HK-2 (cell line): ENCODE results near the gene ABCD1.
A peak's percentile ranks its signal among the peaks of the same experiment; 100 is the strongest.
"Not testable (repeated sequence)": the region's sequence is repeated elsewhere in the genome, so short reads cannot be mapped to it uniquely, and the experiment has no call there.

ENCODE experiments used
- DNase-seq: peaks from one replicate; pipeline ENCODE4 v3.0.0-alpha.2; 2018; ENCODE audit not compliant: unreplicated experiment

Gene ABCD1

DNA sequence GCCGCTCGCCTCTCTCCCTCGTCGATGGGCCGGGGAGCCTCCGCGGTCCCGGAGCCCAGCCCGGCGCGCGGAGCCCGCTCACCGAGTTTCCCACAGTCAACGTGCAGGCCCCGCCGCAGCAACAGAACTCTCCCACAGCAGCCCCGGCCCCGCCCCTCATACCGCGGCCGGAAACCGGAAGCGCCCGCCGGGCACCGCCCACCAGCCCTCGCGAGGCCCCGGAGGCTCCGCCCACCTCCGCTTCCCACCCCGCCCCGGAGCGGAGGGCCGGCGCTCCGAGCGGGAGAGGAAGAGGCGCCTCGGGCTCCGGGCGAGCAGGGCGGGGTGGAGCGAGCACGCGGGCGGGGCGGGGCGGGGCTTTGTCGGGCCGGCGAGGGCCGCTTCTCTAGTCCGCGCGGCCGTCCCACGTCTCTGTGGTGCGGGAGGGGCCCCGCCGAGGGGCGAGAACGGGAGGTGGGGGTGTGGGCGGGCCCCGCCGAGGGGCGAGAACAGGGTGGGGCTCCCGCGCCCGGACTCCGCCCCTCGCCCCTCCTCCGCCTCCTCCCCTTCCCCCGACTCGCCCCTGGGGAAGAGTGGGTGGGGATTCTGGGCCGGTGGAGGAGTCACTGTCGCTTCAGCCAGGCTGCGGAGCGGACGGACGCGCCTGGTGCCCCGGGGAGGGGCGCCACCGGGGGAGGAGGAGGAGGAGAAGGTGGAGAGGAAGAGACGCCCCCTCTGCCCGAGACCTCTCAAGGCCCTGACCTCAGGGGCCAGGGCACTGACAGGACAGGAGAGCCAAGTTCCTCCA is at the start of gene ABCD1, which contains the start of gene BCAP31:
Gene ABCD1, plus strand, starts transcription at position 605 of the 787 bp plus-strand sequence. CDS start 411 bp downstream, outside the sequence.
Gene BCAP31, minus strand, starts transcription at position 136 of the 787 bp plus-strand sequence. CDS start 1,143 bp downstream, outside the sequence.
- DNase-seq, result peak; percentile 91

DNA sequence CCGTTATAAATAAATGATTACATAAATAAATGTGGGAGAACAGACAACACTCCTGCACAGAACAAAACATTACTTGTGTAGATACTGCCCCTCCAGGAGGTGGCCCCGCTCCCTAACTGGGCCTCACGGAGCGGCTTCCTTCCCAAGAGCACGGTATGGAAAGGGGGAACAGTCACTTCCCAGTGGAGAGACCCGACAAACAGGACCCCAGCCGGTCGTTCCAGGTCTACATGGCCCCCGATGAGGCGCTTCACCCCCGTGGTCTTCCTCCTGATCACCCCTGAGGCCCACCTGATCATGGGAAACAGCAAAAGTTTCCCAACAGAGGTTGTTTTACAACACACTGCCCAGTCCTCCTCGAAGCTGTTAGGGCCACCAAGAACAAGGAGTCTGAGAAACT is 43.5 kb upstream of the ABCD1 start:
- DNase-seq, result no peak

DNA sequence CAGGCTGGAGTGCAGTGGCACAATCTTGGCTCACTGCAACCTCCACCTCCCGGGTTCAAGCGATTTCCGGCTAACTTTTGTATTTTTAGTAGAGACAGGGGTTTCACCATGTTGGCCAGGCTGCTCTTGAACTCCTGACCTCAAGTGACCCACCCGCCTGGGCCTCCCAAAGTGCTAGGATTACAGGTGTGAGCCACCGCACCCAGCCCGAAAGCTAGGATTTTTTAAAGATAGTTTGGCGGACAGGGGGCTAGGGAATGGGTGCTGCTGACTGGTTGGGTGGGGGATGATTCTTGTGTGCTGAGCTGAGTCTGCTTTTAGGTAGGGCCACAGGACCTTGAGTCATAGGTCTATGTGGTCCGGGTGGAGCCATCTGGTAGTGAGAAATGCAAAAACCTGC is 41.2 kb upstream of the ABCD1 start:
- DNase-seq, result not testable (repeated sequence)

DNA sequence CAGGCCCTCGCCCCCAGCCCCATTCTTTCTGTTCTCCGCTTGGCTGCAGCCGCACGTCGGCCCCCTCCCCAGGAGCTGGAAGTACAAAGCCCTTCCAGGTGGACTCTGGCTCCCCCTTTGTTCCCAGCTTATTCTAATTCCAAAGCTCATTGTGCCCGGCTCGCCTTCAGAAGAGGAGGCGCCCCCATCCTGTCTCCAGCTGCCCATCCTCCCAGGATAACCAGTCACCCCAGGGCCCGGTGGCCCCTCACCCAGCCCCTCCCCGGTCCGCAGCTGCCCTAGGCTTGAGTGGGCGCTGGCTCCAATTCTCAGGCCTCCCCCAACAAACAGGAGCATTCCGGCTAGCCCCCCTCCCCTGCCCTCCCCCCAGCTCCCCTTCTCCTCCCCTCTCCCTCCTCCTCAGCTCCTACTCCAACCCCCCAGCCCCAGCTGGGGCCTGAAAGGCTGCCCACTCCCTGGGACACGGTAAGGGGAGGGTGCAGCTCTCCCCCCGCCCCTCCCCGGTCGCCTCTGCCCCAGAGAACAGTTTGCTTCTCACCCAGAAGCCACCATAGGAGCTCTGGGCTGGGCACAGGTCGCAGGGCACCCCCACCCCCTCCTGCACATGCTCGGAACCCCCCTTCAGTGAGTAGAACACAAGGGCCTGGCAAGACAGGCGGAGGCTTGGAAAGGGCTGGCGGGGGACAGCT is 40.0 kb upstream of the ABCD1 start:
- no peak for DNase-seq

DNA sequence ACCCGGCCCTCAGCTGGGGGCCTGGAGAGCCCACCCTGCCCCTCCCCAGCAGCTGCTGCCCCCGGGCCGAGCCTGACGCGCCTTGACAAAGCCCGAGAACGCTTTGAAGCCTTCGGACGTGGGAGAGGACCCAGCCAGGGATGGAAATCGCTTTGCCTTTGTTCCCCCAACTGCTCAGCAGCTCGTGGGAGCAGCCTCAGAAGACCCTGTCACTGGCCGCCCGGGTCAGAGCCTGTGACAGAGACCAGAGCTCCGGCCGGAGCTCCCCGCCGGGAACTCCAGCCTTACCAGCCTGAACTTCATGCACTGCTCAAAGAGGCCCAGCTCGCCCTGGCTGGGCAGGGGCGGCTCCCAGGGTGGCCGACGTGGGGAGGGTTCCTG is 39.5 kb upstream of the ABCD1 start:
- DNase-seq, result no peak

- DNase-seq, result no peak
Measured at GRCh38 chrX:153685751-153686696, 38.6 kb upstream of the ABCD1 start.

GRCh38 chrX:153686711-153687110 is 37.9 kb upstream of the ABCD1 start:
- no peak for DNase-seq

- DNase-seq, result peak; percentile 80
Measured at GRCh38 chrX:153687121-153688039, 37.3 kb upstream of the ABCD1 start, which contains the start of gene SLC6A8. Gene SLC6A8 (plus strand): TSS chrX:153687926. CDS start chrX:153688575, 649 bp downstream.

DNA sequence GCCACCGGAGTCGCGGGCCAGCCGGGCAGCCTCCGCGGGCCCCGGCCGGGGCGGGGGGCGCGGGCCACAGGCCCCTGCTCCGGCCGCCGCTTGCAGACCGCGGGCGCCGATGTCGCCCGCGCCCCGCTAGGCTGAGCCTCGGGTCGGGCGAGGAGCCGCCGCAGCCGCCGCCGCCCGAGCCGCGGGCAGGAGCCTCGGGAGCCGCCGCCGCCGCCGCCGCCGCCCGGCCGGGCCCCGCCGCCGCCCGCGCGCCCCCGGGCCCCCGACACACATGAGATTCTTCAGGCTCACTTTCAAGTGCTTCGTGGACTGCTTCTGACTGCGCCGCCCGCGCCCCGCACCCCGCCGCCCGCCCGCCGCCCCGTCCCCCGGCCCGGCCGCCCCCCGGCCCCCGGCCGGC is 36.6 kb upstream of the ABCD1 start:
- no peak for DNase-seq

GRCh38 chrX:153688506-153688905 is 36.1 kb upstream of the ABCD1 start:
- DNase-seq, result no peak

GRCh38 chrX:153688911-153689590 is 35.6 kb upstream of the ABCD1 start:
- peak; percentile 67 for DNase-seq

- DNase-seq, result peak; percentile 60
Measured at GRCh38 chrX:153689654-153690465, 34.8 kb upstream of the ABCD1 start.

DNA sequence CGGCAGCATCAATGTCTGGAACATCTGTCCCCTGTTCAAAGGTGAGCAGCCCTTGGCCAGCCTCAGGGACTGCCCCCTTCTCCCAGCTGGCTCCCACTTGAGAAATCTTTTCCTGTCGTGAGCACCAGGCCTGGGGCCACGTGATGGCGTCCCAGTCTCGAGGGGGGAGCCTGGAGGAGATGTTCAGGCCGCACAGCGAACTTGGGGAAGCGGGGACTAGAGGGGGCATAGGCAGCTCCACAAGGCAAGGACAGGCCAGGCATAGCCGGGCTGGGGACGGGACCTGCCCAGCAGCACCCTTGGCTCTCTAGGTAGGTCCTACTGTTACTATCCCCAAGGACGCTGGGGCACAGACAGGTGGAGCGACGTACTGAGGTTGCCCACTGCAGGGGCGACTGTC is 34.2 kb upstream of the ABCD1 start:
- DNase-seq, result no peak

DNA sequence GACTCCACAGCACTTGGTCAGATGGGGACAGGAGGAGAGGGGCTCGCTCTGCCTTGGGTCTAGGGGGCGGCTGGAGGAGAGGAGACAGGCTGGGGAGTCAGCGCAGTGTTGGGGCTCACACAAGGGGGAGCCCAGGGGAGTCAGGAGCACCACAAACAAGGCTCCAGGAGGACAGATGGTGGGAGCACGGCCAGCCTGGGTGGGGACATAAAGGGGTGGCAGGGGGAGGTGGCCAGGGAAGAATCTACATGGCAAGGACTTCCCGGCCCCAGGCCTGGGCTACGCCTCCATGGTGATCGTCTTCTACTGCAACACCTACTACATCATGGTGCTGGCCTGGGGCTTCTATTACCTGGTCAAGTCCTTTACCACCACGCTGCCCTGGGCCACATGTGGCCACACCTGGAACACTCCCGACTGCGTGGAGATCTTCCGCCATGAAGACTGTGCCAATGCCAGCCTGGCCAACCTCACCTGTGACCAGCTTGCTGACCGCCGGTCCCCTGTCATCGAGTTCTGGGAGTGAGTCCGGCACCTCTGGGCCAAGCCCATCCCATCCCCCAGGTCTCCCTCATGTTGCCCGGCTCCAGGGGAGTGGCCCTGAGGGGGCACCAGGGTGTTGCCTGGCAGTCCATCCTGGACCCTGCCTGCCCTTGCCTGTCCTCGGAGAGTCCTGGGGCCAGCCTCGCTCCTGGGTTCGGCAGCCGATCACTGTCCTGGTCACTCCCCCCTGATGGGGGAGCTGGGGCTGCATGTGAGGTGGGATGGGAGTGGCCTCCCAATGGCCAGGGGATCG is 33.4 kb upstream of the ABCD1 start:
- DNase-seq, result not testable (repeated sequence)

GRCh38 chrX:153692003-153692402 is 32.7 kb upstream of the ABCD1 start:
- no peak for DNase-seq

- DNase-seq, result no peak
Measured at GRCh38 chrX:153692611-153693156, 32.0 kb upstream of the ABCD1 start.

DNA sequence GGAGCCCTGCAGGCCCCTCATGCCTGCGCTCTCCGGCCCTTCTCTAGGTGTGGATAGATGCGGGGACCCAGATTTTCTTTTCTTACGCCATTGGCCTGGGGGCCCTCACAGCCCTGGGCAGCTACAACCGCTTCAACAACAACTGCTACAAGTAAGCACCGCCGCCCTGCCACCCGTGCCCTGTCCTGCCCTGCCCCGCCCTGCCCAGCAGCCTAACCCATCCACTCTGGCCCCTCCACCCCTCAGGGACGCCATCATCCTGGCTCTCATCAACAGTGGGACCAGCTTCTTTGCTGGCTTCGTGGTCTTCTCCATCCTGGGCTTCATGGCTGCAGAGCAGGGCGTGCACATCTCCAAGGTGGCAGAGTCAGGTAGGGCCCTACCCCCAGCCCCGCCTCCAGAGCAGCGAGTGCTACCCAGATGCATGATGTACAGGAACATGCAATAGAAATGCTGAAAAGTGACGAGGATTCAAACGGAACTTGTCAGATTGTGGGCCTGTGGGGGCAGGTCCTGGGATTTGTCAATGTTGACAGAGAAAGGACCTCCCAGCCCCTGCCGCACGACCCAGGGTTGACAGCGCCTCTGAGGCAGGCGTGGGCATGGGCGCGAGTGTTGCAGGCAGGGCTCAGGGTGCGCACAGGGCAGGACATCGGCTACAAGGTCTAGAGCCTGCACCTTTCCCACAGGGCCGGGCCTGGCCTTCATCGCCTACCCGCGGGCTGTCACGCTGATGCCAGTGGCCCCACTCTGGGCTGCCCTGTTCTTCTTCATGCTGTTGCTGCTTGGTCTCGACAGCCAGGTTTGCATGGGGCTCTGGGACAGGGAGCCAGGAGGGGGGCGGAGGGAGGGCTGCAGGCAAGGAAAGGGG is 31.2 kb upstream of the ABCD1 start:
- DNase-seq, result no peak
